Dendritic cell treated with granulocyte-macrophage colony-stimulating factor and Interleukin-4, amounts not matched to agents 40 ng/mL and 50 ng/mL, for 4 days (primary cell): ENCODE measurements around the gene GSK3B.
A peak's percentile ranks its signal among the peaks of the same experiment; 100 is the strongest.

ENCODE experiments used
- H3K27ac Mint-ChIP-seq: one replicate; pipeline ENCODE4 v1.8.0; 2022; ENCODE audit warnings: mild to moderate bottlenecking, mixed read lengths
- H3K27me3 Mint-ChIP-seq: one replicate; pipeline ENCODE4 v1.8.0; 2022; ENCODE audit warnings: mild to moderate bottlenecking, mixed read lengths
- H3K36me3 Mint-ChIP-seq: one replicate; pipeline ENCODE4 v1.8.0; 2022; ENCODE audit warnings: low read depth, mixed read lengths
- H3K4me1 Mint-ChIP-seq: one replicate; pipeline ENCODE4 v1.8.0; 2022; ENCODE audit warnings: low read depth, mixed read lengths
- H3K4me3 Mint-ChIP-seq: one replicate; pipeline ENCODE4 v1.8.0; 2022; ENCODE audit warnings: mild to moderate bottlenecking, moderate library complexity, mixed read lengths
- H3K9me3 Mint-ChIP-seq: one replicate; pipeline ENCODE4 v1.8.0; 2022; ENCODE audit warnings: mixed read lengths
- intact Hi-C: fragments of 100-400 bp; cut with micrococcal nuclease; formaldehyde crosslinking; loops from one replicate; pipeline ENCODE4 v1.15.0; 2022

The GSK3B gene

GRCh38 chr3:120090422-120090821 is 3.8 kb downstream of the GSK3B start:
- Mint-ChIP-seq H3K4me1 (peaks cover 22% of the 10 kb centered on the region), H3K9me3 (no peaks in the 10 kb centered on the region), H3K36me3 (peaks cover 8% of the 10 kb centered on the region), H3K4me3 (no peak overlapping the region), H3K27me3 (no peaks in the 10 kb centered on the region), H3K27ac (no peak overlapping the region)
- intact Hi-C loops = loop anchor here (5.0 to 10.0 kb wide), 3 partner anchors 56 to 626 kb away; partner anchors contain the start of genes POGLUT1 and TMEM39A

GRCh38 chr3:120089089-120089488 is 5.2 kb downstream of the GSK3B start:
- Mint-ChIP-seq H3K36me3 (peaks cover 8% of the 10 kb centered on the region), H3K9me3 (no peaks in the 10 kb centered on the region), H3K27ac (no peak overlapping the region), H3K27me3 (no peaks in the 10 kb centered on the region), H3K4me1 (peaks cover 27% of the 10 kb centered on the region), H3K4me3 (peak overlapping the region; percentile 21)
- intact Hi-C loops = no loop called here

- Mint-ChIP-seq H3K9me3 (no peaks in the 10 kb centered on the region), H3K27me3 (no peaks in the 10 kb centered on the region), H3K36me3 (peaks cover 8% of the 10 kb centered on the region), H3K4me3 (peak overlapping the region; percentile 21), H3K4me1 (peaks cover 30% of the 10 kb centered on the region), H3K27ac (no peak overlapping the region)
- intact Hi-C loops = no loop called here
Measured at GRCh38 chr3:120088622-120089021, 5.6 kb downstream of the GSK3B start.

GRCh38 chr3:120081719-120082118 is 12.5 kb downstream of the GSK3B start:
- Mint-ChIP-seq H3K4me1 (peaks cover 59% of the 10 kb centered on the region), H3K27me3 (no peaks in the 10 kb centered on the region), H3K9me3 (no peaks in the 10 kb centered on the region), H3K27ac (no peak overlapping the region), H3K4me3 (no peak overlapping the region), H3K36me3 (peaks cover 16% of the 10 kb centered on the region)
- intact Hi-C loops = no loop called here

GRCh38 chr3:120080836-120081235 is 13.4 kb downstream of the GSK3B start:
- H3K27ac Mint-ChIP-seq = no peak overlapping the region
- peaks cover 60% of the 10 kb centered on the region for H3K4me1 Mint-ChIP-seq
- no peaks in the 10 kb centered on the region for H3K27me3 Mint-ChIP-seq
- intact Hi-C loops = no loop called here
- H3K4me3 Mint-ChIP-seq = no peak overlapping the region
- H3K9me3 Mint-ChIP-seq = no peaks in the 10 kb centered on the region
- H3K36me3 Mint-ChIP-seq = peaks cover 16% of the 10 kb centered on the region

GRCh38 chr3:120077731-120078130 is 16.5 kb downstream of the GSK3B start:
- Mint-ChIP-seq H3K4me3 (no peak overlapping the region), H3K27ac (no peak overlapping the region), H3K36me3 (peaks cover 17% of the 10 kb centered on the region), H3K27me3 (no peaks in the 10 kb centered on the region), H3K9me3 (no peaks in the 10 kb centered on the region), H3K4me1 (peaks cover 61% of the 10 kb centered on the region)
- intact Hi-C loops = no loop called here

GRCh38 chr3:120072867-120073525 is 21.3 kb downstream of the GSK3B start:
- no peak overlapping the region for H3K4me3 Mint-ChIP-seq
- H3K4me1 Mint-ChIP-seq = peaks cover 39% of the 10 kb centered on the region
- no peaks in the 10 kb centered on the region for H3K27me3 Mint-ChIP-seq
- intact Hi-C loops = no loop called here
- H3K36me3 Mint-ChIP-seq = peaks cover 12% of the 10 kb centered on the region
- no peak overlapping the region for H3K27ac Mint-ChIP-seq
- H3K9me3 Mint-ChIP-seq = no peaks in the 10 kb centered on the region

- no peak overlapping the region for H3K4me3 Mint-ChIP-seq
- H3K27ac Mint-ChIP-seq = no peak overlapping the region
Measured at GRCh38 chr3:120071259-120071658, 23.0 kb downstream of the GSK3B start.

GRCh38 chr3:120070263-120070981 is 23.8 kb downstream of the GSK3B start:
- Mint-ChIP-seq H3K4me3 (no peak overlapping the region), H3K9me3 (no peaks in the 10 kb centered on the region), H3K27ac (no peak overlapping the region), H3K27me3 (no peaks in the 10 kb centered on the region), H3K4me1 (peaks cover 41% of the 10 kb centered on the region), H3K36me3 (peaks cover 27% of the 10 kb centered on the region)
- intact Hi-C loops = no loop called here

More at GRCh38 chr3:120071259-120071658, 23.0 kb downstream of the GSK3B start:
- peaks cover 20% of the 10 kb centered on the region for H3K36me3 Mint-ChIP-seq
- H3K9me3 Mint-ChIP-seq = no peaks in the 10 kb centered on the region
- H3K27me3 Mint-ChIP-seq = no peaks in the 10 kb centered on the region
- intact Hi-C loops = no loop called here
- H3K4me1 Mint-ChIP-seq = peaks cover 49% of the 10 kb centered on the region

- Mint-ChIP-seq H3K27me3 (no peaks in the 10 kb centered on the region), H3K36me3 (peaks cover 19% of the 10 kb centered on the region), H3K9me3 (no peaks in the 10 kb centered on the region), H3K4me3 (no peak overlapping the region), H3K27ac (no peak overlapping the region), H3K4me1 (peaks cover 38% of the 10 kb centered on the region)
- intact Hi-C loops = no loop called here
Measured at GRCh38 chr3:120067083-120067482, 27.2 kb downstream of the GSK3B start.

- intact Hi-C loops = no loop called here
- Mint-ChIP-seq H3K36me3 (peaks cover 19% of the 10 kb centered on the region), H3K4me1 (peaks cover 38% of the 10 kb centered on the region), H3K27ac (no peak overlapping the region), H3K27me3 (no peaks in the 10 kb centered on the region), H3K4me3 (no peak overlapping the region), H3K9me3 (no peaks in the 10 kb centered on the region)
Measured at GRCh38 chr3:120066634-120067033, 27.6 kb downstream of the GSK3B start.

- intact Hi-C loops = no loop called here
- H3K4me3 Mint-ChIP-seq = no peak overlapping the region
- peaks cover 44% of the 10 kb centered on the region for H3K4me1 Mint-ChIP-seq
Measured at GRCh38 chr3:120064641-120065040, 29.6 kb downstream of the GSK3B start.

GRCh38 chr3:120062474-120062873 is 31.8 kb downstream of the GSK3B start:
- Mint-ChIP-seq H3K9me3 (no peaks in the 10 kb centered on the region), H3K27me3 (no peaks in the 10 kb centered on the region), H3K36me3 (peaks cover 9% of the 10 kb centered on the region), H3K4me3 (no peak overlapping the region), H3K4me1 (peaks cover 36% of the 10 kb centered on the region), H3K27ac (no peak overlapping the region)
- intact Hi-C loops = no loop called here

More at GRCh38 chr3:120064641-120065040, 29.6 kb downstream of the GSK3B start:
- peaks cover 19% of the 10 kb centered on the region for H3K36me3 Mint-ChIP-seq
- no peak overlapping the region for H3K27ac Mint-ChIP-seq
- no peaks in the 10 kb centered on the region for H3K9me3 Mint-ChIP-seq
- H3K27me3 Mint-ChIP-seq = no peaks in the 10 kb centered on the region

GRCh38 chr3:120059081-120059864 is 35.0 kb downstream of the GSK3B start:
- Mint-ChIP-seq H3K27ac (no peak overlapping the region), H3K9me3 (no peaks in the 10 kb centered on the region), H3K4me1 (peaks cover 31% of the 10 kb centered on the region), H3K36me3 (peaks cover 3% of the 10 kb centered on the region), H3K27me3 (no peaks in the 10 kb centered on the region), H3K4me3 (no peak overlapping the region)
- intact Hi-C loops = no loop called here
